RWPE1 (cell line): Measurements from ENCODE around the gene HNRNPUL1.
"Not testable (repeated sequence)": the region's sequence is repeated elsewhere in the genome, so short reads cannot be mapped to it uniquely, and the experiment has no call there.

Experiments
- CTCF ChIA-PET: fragments of 350-600 bp; sonication (Branson Sonifier 250); formaldehyde crosslinking; extraction: SDS; loops from one replicate; lab custom pipeline; 2021; lab: Yijun Ruan, JAX
- POLR2A ChIA-PET: fragments of 400-600 bp; formaldehyde crosslinking; extraction: SDS; loops from one replicate; lab custom pipeline; 2020; ENCODE audit warnings: antibody characterized with exemption; ENCODE audit not compliant: low non-redundant PET; lab: Yijun Ruan, JAX
- DNase-seq: peaks from one replicate; pipeline ENCODE4 v3.0.0; 2012; ENCODE audit warnings: low spot score
- H3K27ac ChIP-seq: fragments of 450-650 bp; 2 replicates; pipeline ENCODE4 v1.5.1; 2017
- TF ChIP-seq, protein P1 (sequence below): fragments of 450-650 bp; conservative IDR thresholded peaks from 2 replicates; pipeline ENCODE4 v1.5.1; 2017; ENCODE audit warnings: low read depth, mild to moderate bottlenecking

Gene HNRNPUL1

DNA sequence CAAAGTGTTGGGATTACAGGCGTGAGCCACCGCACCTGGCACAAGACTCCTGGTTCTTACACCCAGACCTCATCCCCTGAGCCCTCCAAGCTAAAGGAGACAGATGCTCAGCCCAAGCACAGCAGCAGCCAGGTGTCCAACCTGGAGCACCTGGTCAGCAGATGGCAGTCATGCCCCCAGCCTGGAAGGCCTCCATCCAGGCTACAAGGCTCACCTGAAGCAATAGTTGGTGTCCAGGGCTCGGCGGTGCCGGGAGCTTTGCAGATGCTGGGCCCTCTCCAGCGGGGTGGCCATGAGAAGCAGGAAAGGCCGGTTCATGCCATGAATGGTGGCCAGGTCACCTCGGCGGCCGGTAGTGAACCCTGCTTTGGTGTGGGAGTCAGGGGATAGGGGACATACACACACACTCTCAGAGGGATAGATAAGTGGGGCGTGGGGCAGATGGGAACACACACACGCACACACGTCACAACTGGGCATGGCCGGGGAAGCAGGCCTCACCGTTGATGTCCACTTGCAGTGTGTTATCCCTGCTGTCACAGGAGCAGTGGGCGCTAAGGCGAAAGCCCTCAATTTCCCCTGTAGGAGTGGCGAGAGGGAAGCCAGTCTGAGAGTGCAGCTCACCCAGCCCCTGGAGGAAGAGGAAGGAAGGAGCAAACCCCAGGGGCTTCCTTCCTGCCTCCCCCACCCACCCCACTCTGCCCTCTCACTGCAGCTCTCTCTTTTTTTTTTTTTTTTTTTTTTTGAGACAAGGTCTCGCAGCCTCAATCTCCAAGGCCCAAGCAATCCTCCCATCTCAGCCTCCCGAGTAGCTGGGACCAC, 77.7 kb downstream of the HNRNPUL1 start:
- no peak for DNase-seq
- TF ChIP-seq, protein P1, sequence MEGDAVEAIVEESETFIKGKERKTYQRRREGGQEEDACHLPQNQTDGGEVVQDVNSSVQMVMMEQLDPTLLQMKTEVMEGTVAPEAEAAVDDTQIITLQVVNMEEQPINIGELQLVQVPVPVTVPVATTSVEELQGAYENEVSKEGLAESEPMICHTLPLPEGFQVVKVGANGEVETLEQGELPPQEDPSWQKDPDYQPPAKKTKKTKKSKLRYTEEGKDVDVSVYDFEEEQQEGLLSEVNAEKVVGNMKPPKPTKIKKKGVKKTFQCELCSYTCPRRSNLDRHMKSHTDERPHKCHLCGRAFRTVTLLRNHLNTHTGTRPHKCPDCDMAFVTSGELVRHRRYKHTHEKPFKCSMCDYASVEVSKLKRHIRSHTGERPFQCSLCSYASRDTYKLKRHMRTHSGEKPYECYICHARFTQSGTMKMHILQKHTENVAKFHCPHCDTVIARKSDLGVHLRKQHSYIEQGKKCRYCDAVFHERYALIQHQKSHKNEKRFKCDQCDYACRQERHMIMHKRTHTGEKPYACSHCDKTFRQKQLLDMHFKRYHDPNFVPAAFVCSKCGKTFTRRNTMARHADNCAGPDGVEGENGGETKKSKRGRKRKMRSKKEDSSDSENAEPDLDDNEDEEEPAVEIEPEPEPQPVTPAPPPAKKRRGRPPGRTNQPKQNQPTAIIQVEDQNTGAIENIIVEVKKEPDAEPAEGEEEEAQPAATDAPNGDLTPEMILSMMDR = no peak
- POLR2A ChIA-PET = no interaction called here
- CTCF ChIA-PET = interaction anchor here (0.6 kb wide), 1 partner anchor 33 kb away, joined by 3 read pairs; no protein-coding TSS in a partner anchor
- peak overlapping the region; percentile 21 for H3K27ac ChIP-seq

DNA sequence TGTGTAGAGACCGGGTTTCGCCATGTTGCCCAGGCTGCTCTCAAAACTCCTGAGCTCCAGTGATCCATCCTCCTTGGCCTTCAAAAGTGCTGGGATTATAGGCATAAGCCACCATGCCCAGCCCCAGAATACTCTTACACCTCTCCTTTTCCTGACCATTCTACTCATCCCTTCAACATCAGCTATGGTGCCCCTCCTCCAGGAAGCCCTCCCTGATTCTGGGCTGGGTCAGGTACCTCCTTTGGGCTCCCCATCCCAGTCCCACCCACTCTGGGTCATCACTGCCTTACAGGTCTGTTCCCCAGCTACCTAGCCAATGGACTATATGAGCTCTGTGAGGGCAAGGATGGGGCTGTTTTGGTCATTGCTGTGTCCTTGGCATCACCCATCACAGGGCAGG, 80.0 kb downstream of the HNRNPUL1 start:
- no peak for DNase-seq
- ChIA-PET CTCF (interaction anchor here (0.6 kb wide), 1 partner anchor 24 kb away, joined by 3 read pairs; no protein-coding TSS in a partner anchor), POLR2A (no interaction called here)
- TF ChIP-seq, protein P1 = no peak
- H3K27ac ChIP-seq = no peak overlapping the region

DNA sequence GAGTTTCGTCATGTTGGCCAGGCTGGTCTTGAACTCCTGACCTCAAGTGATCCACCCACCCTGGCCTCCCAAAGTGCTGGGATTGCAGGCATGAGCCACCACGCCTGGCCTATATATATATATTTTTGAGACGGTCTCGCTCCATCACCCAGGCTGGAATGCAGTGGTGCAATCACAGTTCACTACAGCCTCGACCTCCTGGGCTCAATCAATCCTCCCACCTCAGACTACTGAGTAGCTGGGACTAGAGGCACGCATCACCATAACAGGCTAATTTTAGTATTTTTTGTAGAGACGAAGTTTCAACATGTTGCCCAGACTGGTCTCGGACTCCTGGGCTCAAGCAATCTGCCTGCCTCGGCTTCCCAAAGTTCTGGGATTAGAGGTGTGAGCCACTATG, 82.7 kb downstream of the HNRNPUL1 start:
- POLR2A ChIA-PET = interaction anchor here (0.6 kb wide), 1 partner anchor 23 kb away, joined by 3 read pairs; no protein-coding TSS in a partner anchor
- DNase-seq = not testable (repeated sequence)
- H3K27ac ChIP-seq = 0 out of 2 replicates have a peak overlapping the region, but pooled peaks have one; percentile 2
- CTCF ChIA-PET = interaction anchor here (1.2 kb wide), 1 partner anchor 217 kb away, joined by 5 read pairs; no protein-coding TSS in a partner anchor

DNA sequence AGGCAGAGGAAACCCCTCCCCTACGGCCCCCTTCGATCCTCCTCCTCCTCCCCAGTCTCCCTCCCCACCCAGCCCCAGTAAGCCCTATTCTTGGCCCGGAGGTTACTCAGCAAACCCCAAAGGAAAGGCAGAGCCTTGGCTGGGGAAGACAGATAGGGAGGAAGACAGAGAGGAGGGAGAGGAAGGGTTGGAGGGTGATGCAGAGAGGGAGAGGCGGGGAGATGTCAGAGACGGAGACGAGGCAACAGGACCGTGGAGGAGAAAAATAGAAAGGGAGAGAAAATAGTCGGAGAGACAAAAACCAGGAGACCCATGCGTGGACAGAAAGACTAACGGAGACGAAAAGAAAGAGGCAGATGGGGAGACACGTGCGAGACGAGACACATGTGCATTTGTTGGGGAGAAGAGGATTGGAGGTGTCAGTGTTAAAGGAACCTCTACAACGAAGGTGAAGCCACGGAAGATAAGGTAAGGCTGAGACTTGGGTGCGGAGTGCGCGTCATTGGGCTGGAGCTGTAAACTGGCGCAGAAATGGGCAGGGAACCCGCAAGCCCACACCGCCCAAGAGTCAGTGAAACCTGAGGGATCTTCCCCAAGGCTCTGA, 86.7 kb downstream of the HNRNPUL1 start:
- CTCF ChIA-PET = interaction anchor here (1.8 kb wide), 1 partner anchor 42 kb away, joined by 10 read pairs; the partner anchor contains the start of gene CCDC97
- peak overlapping the region; percentile 84 for H3K27ac ChIP-seq
- no peak for DNase-seq
- POLR2A ChIA-PET = interaction anchor here (0.5 to 1.6 kb wide), 4 partner anchors 13 to 163 kb away, joined by 3 to 9 read pairs (median 4); partner anchors contain the start of gene B9D2
- TF ChIP-seq, protein P1 = no peak

DNA sequence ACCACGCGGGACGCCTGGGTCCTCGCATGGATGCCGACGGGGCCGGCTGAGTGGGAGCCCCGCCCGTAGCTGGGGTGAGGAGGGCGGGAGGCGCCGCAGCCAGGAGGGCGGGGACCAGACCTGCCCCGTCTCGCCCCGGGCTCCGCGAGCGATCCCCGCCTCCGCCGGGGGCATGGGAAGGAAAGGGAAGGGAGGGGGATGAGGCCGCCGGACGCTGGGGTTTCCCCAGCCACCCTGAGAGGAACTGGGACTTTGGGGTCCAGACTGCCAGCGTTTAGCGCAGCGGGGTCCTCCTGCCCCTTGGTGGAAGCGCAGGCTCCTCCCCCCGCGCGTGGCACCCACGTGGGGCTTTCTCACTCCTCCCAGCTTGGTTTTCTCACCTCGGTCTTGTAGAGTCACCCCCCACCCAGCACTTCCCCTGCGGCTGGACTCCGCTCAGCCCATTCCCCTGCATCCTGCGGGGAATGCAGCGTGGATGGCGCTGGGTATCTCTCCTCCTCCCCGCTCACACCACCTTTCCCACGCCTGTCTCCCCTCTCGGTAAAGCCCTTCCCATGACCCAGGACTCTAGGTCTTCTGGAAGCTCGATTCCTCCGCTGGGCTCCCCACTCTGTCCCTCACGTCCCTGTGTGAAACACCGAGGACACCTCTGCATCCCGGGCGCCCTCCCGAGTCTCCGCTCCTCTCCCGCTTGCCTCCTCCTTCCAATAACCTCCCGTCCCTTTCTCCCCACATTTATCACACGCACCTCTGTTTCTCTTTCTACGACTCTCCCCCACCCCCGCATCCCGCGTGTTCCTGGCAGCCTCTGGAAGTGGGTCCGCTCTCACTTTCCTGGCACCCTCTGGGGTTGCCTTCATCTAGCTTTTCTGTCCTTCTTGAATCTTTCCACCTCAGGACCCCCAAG, 87.4 kb downstream of the HNRNPUL1 start:
- POLR2A ChIA-PET = interaction anchor here (0.5 to 1.6 kb wide), 5 partner anchors 12 to 164 kb away, joined by 3 to 9 read pairs (median 4); partner anchors contain the start of gene B9D2
- peak; percentile 86 for DNase-seq
- TF ChIP-seq, protein P1 = no peak
- CTCF ChIA-PET = interaction anchor here (1.8 to 2.3 kb wide), 2 partner anchors 43 to 148 kb away, joined by 6 to 10 read pairs; partner anchors contain the start of gene CCDC97
- H3K27ac ChIP-seq = peak overlapping the region; percentile 84

DNA sequence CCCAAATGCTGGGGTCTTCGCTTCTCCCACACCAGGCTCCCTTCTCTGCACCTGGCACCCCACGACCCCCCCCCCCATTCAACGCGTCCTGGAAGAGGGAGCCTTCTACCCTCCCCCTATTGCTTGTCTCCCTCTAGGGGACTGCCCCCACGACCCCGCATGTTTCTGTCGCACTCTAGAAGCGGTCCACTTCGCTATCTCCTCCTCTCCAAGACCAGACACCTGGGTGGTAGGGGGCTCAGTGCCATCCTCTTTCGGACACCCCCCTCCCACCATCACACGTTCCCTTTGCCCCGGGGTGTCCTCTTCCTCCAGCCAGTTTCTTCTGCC, 88.1 kb downstream of the HNRNPUL1 start:
- TF ChIP-seq, protein P1 = no peak
- peak overlapping the region; percentile 84 for H3K27ac ChIP-seq
- ChIA-PET CTCF (interaction anchor here (1.8 to 2.3 kb wide), 2 partner anchors 43 to 148 kb away, joined by 6 to 10 read pairs; partner anchors contain the start of gene CCDC97), POLR2A (interaction anchor here (1.0 to 1.6 kb wide), 2 partner anchors 11 to 25 kb away, joined by 7 to 9 read pairs; partner anchors contain the start of gene B9D2)
- DNase-seq = no peak
